Calu3 (cell line): ENCODE measurements around the gene AP4E1. TPM values are rescaled to one million over a fixed set of nuclear protein-coding genes. Genes with fewer than 3 reads are reported as not detected.

Experiments used
- BruUV-seq: library from RNA; stranded (reverse); fragments of 400-500 nt; replicated peaks from 2 replicates; lab custom pipeline; 2021; lab: Mats Ljungman, UMichigan
- CTCF ChIA-PET: fragments of 300-600 bp; sonication (Branson Sonifier 250); formaldehyde crosslinking; loops from one replicate; lab custom pipeline; 2022; ENCODE audit warnings: antibody characterized with exemption; lab: Charles Lee
- DNase-seq: peaks from one replicate; pipeline ENCODE4 v3.0.0; 2022
- H3K27ac Mint-ChIP-seq: one replicate; pipeline ENCODE4 v1.8.0; 2022; ENCODE audit warnings: mixed read lengths; ENCODE audit not compliant: unreplicated experiment
- H3K27me3 Mint-ChIP-seq: one replicate; pipeline ENCODE4 v1.8.0; 2022; ENCODE audit warnings: mixed read lengths; ENCODE audit not compliant: unreplicated experiment
- H3K36me3 Mint-ChIP-seq: one replicate; pipeline ENCODE4 v1.8.0; 2022; ENCODE audit warnings: mild to moderate bottlenecking, moderate library complexity, mixed read lengths; ENCODE audit not compliant: insufficient read depth, unreplicated experiment
- H3K4me1 Mint-ChIP-seq: one replicate; pipeline ENCODE4 v1.8.0; 2022; ENCODE audit warnings: mild to moderate bottlenecking, low read depth, mixed read lengths; ENCODE audit not compliant: unreplicated experiment
- H3K4me3 Mint-ChIP-seq: one replicate; pipeline ENCODE4 v1.8.0; 2022; ENCODE audit warnings: mild to moderate bottlenecking, low read depth, moderate library complexity, mixed read lengths; ENCODE audit not compliant: unreplicated experiment
- H3K9me3 Mint-ChIP-seq: one replicate; pipeline ENCODE4 v1.8.0; 2022; ENCODE audit warnings: low read depth, mixed read lengths; ENCODE audit not compliant: unreplicated experiment
- intact Hi-C: fragments of 100-400 bp; cut with micrococcal nuclease; formaldehyde crosslinking; loops from one replicate; pipeline ENCODE4 v1.10.0; 2022; ENCODE audit not compliant: unreplicated experiment
- total RNA-seq: library from RNA; stranded (reverse); gene quantifications from 2 replicates; pipeline ENCODE4 v1.2.3, GENCODE V29; 2022
- TF ChIP-seq, protein P1 (sequence below): fragments of 200-600 bp; IDR thresholded peaks from one replicate; pipeline ENCODE4 v1.8.0; 2022; ENCODE audit warnings: antibody characterized with exemption; ENCODE audit not compliant: unreplicated experiment

Gene AP4E1
- total RNA-seq, 1 experiment from 2014 or later = 10.7 TPM

DNA sequence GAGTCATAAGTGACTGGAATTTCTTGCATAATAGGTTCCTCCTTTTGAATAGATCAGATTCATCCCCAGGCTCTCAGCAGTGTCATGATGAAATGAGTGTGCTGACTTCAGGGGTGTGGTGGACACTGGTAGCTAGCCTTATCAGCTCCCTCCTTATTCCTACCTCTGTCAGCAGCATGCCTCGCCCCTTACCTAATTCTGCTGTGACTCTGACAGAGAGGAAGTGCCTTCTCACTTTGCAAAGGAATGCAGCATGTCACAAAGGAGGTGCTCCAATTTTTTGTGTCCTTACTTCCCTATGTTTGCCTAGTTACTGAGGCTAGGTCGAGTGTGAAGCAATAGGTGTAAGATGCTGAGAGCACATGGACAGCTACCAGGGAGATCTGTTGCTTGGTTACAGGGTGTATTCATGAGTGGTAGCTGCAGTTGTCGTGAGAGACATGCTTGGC, 95.6 kb downstream of the AP4E1 start:
- DNase-seq = peak; percentile 10
- peaks cover 2% of the 10 kb centered on the region for H3K9me3 Mint-ChIP-seq
- H3K27ac Mint-ChIP-seq = no peak overlapping the region
- intact Hi-C loops = no loop called here
- CTCF ChIA-PET = interaction anchor here (0.7 kb wide), 1 partner anchor 8 kb away, joined by 3 read pairs; no protein-coding TSS in a partner anchor
- no peaks in the 10 kb centered on the region for H3K27me3 Mint-ChIP-seq
- TF ChIP-seq, protein P1, sequence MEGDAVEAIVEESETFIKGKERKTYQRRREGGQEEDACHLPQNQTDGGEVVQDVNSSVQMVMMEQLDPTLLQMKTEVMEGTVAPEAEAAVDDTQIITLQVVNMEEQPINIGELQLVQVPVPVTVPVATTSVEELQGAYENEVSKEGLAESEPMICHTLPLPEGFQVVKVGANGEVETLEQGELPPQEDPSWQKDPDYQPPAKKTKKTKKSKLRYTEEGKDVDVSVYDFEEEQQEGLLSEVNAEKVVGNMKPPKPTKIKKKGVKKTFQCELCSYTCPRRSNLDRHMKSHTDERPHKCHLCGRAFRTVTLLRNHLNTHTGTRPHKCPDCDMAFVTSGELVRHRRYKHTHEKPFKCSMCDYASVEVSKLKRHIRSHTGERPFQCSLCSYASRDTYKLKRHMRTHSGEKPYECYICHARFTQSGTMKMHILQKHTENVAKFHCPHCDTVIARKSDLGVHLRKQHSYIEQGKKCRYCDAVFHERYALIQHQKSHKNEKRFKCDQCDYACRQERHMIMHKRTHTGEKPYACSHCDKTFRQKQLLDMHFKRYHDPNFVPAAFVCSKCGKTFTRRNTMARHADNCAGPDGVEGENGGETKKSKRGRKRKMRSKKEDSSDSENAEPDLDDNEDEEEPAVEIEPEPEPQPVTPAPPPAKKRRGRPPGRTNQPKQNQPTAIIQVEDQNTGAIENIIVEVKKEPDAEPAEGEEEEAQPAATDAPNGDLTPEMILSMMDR = no peak
- no peak overlapping the region for H3K4me3 Mint-ChIP-seq
- no TSS peak for BruUV-seq
- H3K36me3 Mint-ChIP-seq = no peaks in the 10 kb centered on the region
- H3K4me1 Mint-ChIP-seq = no peaks in the 10 kb centered on the region

DNA sequence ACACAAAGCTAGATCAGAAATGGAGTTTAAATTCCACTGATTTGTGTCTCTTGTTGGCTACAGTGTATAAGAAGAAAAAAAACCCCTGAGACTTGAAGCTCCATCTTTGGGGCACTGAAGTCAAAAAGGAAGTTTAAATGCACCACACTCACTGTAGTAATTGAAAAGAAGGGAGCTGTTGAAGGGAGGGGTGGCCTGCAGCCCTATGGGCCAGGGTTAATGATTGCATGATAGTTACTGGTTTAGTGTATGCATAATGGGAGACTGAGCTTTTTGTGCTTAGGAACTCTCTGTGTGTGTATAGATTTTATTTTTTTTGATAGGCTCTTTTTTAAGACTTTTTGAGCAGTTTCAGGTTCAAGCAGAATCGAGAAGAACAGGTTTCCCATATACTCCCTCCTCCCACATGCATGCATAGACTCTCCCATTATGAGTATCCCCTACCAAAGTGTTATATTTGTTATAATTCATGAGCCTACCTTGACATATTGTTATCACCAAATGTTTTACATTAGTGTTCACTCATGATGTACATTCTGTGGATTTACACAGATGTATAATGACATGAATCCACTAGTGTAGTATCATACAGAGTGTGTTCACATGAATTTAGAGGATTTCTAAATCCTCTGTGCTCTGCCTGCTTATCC, 98.0 kb downstream of the AP4E1 start:
- no peak overlapping the region for H3K27ac Mint-ChIP-seq
- intact Hi-C loops = no loop called here
- CTCF ChIA-PET = no interaction called here
- no peaks in the 10 kb centered on the region for H3K4me1 Mint-ChIP-seq
- DNase-seq = no peak
- H3K9me3 Mint-ChIP-seq = peaks cover 2% of the 10 kb centered on the region
- no peak overlapping the region for H3K4me3 Mint-ChIP-seq
- no TSS peak for BruUV-seq
- H3K36me3 Mint-ChIP-seq = no peaks in the 10 kb centered on the region
- H3K27me3 Mint-ChIP-seq = no peaks in the 10 kb centered on the region
- TF ChIP-seq, protein P1 = no peak

DNA sequence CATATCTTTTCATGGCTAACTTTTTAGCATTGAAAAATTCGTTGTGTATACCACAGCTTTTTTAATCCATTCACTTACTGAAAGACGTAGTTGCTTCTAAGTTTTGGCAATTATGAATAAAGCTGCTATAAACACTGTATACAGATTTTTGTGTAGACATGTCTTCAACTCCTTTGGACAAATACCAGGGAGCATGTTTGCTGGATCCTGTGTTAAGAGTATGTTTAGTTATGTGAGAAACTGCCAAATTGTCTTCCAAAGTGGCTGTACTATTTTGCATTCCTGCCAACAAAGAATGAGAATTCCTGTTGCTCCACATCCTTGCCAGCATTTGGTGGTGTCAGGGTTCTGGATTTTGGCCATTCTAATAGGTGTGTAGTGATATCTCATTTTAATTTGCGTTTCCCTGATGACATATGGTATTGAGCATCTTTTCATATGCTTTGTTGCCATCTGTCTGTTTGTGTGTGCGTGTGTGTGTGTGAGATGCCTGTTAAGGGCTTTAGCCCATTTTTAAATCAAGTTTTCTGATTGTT, 98.7 kb downstream of the AP4E1 start:
- no peaks in the 10 kb centered on the region for H3K36me3 Mint-ChIP-seq
- H3K4me3 Mint-ChIP-seq = no peak overlapping the region
- no peaks in the 10 kb centered on the region for H3K4me1 Mint-ChIP-seq
- DNase-seq = no peak
- H3K27ac Mint-ChIP-seq = no peak overlapping the region
- TF ChIP-seq, protein P1 = no peak
- H3K27me3 Mint-ChIP-seq = no peaks in the 10 kb centered on the region
- BruUV-seq = no TSS peak
- CTCF ChIA-PET = no interaction called here
- intact Hi-C loops = no loop called here
- H3K9me3 Mint-ChIP-seq = peaks cover 2% of the 10 kb centered on the region

DNA sequence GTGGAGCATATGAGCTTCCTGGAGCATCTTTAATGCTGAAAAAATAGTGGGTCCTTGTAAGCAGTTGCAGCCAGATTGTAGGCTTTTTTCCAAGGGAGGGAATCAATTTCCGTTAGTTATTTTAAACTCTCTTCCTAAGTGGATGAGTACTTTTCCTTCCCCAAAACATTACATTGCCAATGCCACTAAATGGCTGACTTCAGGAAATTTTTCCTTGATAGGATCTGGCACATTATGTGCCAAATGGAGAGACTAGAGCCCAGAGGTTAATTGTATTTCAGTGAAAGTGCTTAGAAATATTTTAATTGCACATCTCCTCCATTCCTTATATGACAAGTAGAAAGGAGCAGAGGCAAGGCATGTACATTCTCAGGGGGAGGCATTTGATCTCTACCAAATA, 102.7 kb downstream of the AP4E1 start:
- no peaks in the 10 kb centered on the region for H3K36me3 Mint-ChIP-seq
- CTCF ChIA-PET = no interaction called here
- no peaks in the 10 kb centered on the region for H3K4me1 Mint-ChIP-seq
- no peak for DNase-seq
- intact Hi-C loops = no loop called here
- H3K9me3 Mint-ChIP-seq = peaks cover 2% of the 10 kb centered on the region
- H3K4me3 Mint-ChIP-seq = no peak overlapping the region
- no peaks in the 10 kb centered on the region for H3K27me3 Mint-ChIP-seq
- BruUV-seq = no TSS peak
- H3K27ac Mint-ChIP-seq = no peak overlapping the region
- TF ChIP-seq, protein P1 = no peak
